Testis (tissue), 3 donors: ENCODE data around the gene EEIG1. TPM values are rescaled to one million over a fixed set of nuclear protein-coding genes. Genes with fewer than 3 reads are reported as not detected.
"Not testable (repeated sequence)": the region's sequence is repeated elsewhere in the genome, so short reads cannot be mapped to it uniquely, and the experiment has no call there.

Experiments used
- DNase-seq: peaks from one replicate; pipeline ENCODE4 v3.0.0-alpha.2; 2019
- H3K27ac ChIP-seq, 2 donors: fragments of 200-600 bp; sonication (generic); one replicate each; pipeline ENCODE4 v1.5.1; 2019
- H3K27me3 ChIP-seq: fragments of 200-600 bp; sonication (generic); one replicate; pipeline ENCODE4 v1.5.1; 2019
- H3K36me3 ChIP-seq: fragments of 200-600 bp; sonication (generic); one replicate; pipeline ENCODE4 v1.5.1; 2017; ENCODE audit warnings: low read depth; ENCODE audit errors: missing control alignments
- H3K4me1 ChIP-seq: fragments of 200-600 bp; sonication (generic); one replicate; pipeline ENCODE4 v1.5.1; 2019
- H3K4me3 ChIP-seq, 2 donors: fragments of 200-600 bp; sonication (generic); one replicate each; pipeline ENCODE4 v1.5.1; 2017 to 2019
- H3K9me3 ChIP-seq: fragments of 200-600 bp; sonication (generic); one replicate; pipeline ENCODE4 v1.5.1; 2017
- CTCF ChIP-seq, 3 experiments: fragments of 450-650 bp in 2 of 3; fragments of 200-600 bp in 1 of 3; sonication (generic) in 1 of 3; IDR thresholded peaks; one replicate each; pipeline ENCODE4 v1.5.1; 2016 to 2019; ENCODE audit warnings: antibody characterized with exemption in 3 of 3, mild to moderate bottlenecking in 2 of 3, moderate library complexity in 1 of 3
- POLR2A ChIP-seq: fragments of 450-650 bp; IDR thresholded peaks from one replicate; pipeline ENCODE4 v1.6.1; 2017; ENCODE audit warnings: antibody characterized with exemption, mild to moderate bottlenecking, moderate library complexity
- WGBS, 2 donors: methylation state at CpG; one replicate each; pipeline ENCODE4 v1.1.5; 2018; 5-methylcytosine and 5-hydroxymethylcytosine counted together
- intact Hi-C: fragments of 100-400 bp; cut with DNase I; formaldehyde crosslinking; loops from one replicate; pipeline ENCODE4 v1.15.1; 2023; ENCODE audit warnings: low total_unique reads
- polyA plus RNA-seq: library from polyadenylated mRNA; stranded (reverse); fragments of 350-450 nt; fragmentation: Illumina TruSeq; extraction: RNeasy Lipid Tissue Mini Kit (QIAGEN cat#74804); gene quantifications from one replicate; pipeline ENCODE4 v1.2.3, GENCODE V29; 2014; ENCODE audit warnings: low read depth, low replicate concordance; ENCODE audit not compliant: insufficient read depth
- total RNA-seq, 2 donors: library from RNA; depleted of rRNA; stranded (reverse); fragments of >200 nt; gene quantifications; one replicate each; pipeline ENCODE4 v1.2.3, GENCODE V29; 2016

Gene EEIG1
- total and polyA plus RNA-seq, 3 donors from 2014 or later, result 75.7 to 129 (median 119) TPM

- peaks cover 4% of the 10 kb centered on the region for H3K4me1 ChIP-seq
- H3K27ac ChIP-seq, result no peak overlapping the region
- no peaks in the 10 kb centered on the region for H3K36me3 ChIP-seq
- TF ChIP-seq POLR2A, result no peak
- TF ChIP-seq CTCF (IDR thresholded peaks at IDR 0.05), result no peak
- H3K4me3 ChIP-seq, result no peak overlapping the region
- DNase-seq, result no peak
- intact Hi-C loops, result no loop called here
- H3K9me3 ChIP-seq, result no peaks in the 10 kb centered on the region
- 74% methylated on average over 4 of the region's 4 CpGs for WGBS, 2 donors
- no peaks in the 10 kb centered on the region for H3K27me3 ChIP-seq
Measured at GRCh38 chr9:128025736-128026135, 44.9 kb upstream of the EEIG1 start.

- intact Hi-C loops, result no loop called here
- WGBS, 2 donors, result 79 to 82% methylated on average over 5 of the region's 5 CpGs
- H3K4me1 ChIP-seq, result peaks cover 4% of the 10 kb centered on the region
- H3K27me3 ChIP-seq, result no peaks in the 10 kb centered on the region
- no peak for DNase-seq
- no peak overlapping the region for H3K27ac ChIP-seq
- no peaks in the 10 kb centered on the region for H3K9me3 ChIP-seq
- H3K36me3 ChIP-seq, result no peaks in the 10 kb centered on the region
- H3K4me3 ChIP-seq, result no peak overlapping the region
- TF ChIP-seq POLR2A (no peak), CTCF (IDR thresholded peaks at IDR 0.05) (no peak)
Measured at GRCh38 chr9:128024761-128025308, 44.0 kb upstream of the EEIG1 start.

- H3K9me3 ChIP-seq, intact Hi-C loops, H3K27me3 ChIP-seq, H3K4me1 ChIP-seq, H3K36me3 ChIP-seq, H3K27ac ChIP-seq, DNase-seq, H3K4me3 ChIP-seq: not testable (repeated sequence)
- WGBS, 2 donors, result 86 to 90% methylated on average over 12 of the region's 12 CpGs
Measured at GRCh38 chr9:128023671-128024070, 42.9 kb upstream of the EEIG1 start.

- Histone ChIP-seq H3K9me3 (no peaks in the 10 kb centered on the region), H3K4me1 (peaks cover 4% of the 10 kb centered on the region), H3K36me3 (no peaks in the 10 kb centered on the region), H3K27me3 (no peaks in the 10 kb centered on the region), H3K4me3 (no peak overlapping the region), H3K27ac (no peak overlapping the region)
- intact Hi-C loops, result no loop called here
- 72 to 73% methylated on average over 2 of the region's 2 CpGs for WGBS, 2 donors
- no peak for DNase-seq
- TF ChIP-seq CTCF (IDR thresholded peaks at IDR 0.05) (no peak), POLR2A (no peak)
Measured at GRCh38 chr9:128022886-128023285, 42.1 kb upstream of the EEIG1 start.

- Histone ChIP-seq H3K9me3 (no peaks in the 10 kb centered on the region), H3K4me3 (no peak overlapping the region), H3K27ac (no peak overlapping the region), H3K36me3 (no peaks in the 10 kb centered on the region), H3K27me3 (no peaks in the 10 kb centered on the region), H3K4me1 (no peaks in the 10 kb centered on the region)
- 80 to 92% methylated on average over 1 of the region's 1 CpG for WGBS, 2 donors
- DNase-seq, result no peak
- no peak for TF ChIP-seq CTCF (IDR thresholded peaks at IDR 0.05)
- no peak for TF ChIP-seq POLR2A
- intact Hi-C loops, result no loop called here
Measured at GRCh38 chr9:128021098-128021497, 40.3 kb upstream of the EEIG1 start.
